ENCODE results near the gene SIRPA. TPM values are rescaled to one million over a fixed set of nuclear protein-coding genes. Genes with fewer than 3 reads are reported as not detected.

SIRPA gene
- total and polyA plus RNA-seq, 5 donors: 19.5 to 45.2 (median 29.0) TPM

- intact Hi-C loops (cut with DNase I): no loop called here
- Histone ChIP-seq H3K9me3 (ENCODE audit: control insufficient read depth, low read length) (no peaks in the 10 kb centered on the region), H3K4me1 (ENCODE audit: control insufficient read depth, insufficient read depth, low read length) (no peaks in the 10 kb centered on the region), H3K4me3 (ENCODE audit: low read length) (no peak overlapping the region), H3K27me3 (ENCODE audit: control insufficient read depth, insufficient read depth) (no peaks in the 10 kb centered on the region), H3K27ac (ENCODE audit: low read length) (no peak overlapping the region)
- WGBS: 56% methylated on average over 9 of the region's 9 CpGs
- DNase-seq (no peak), ATAC-seq (no peak)
Observed at GRCh38 chr20:1879369-1879768, 15.8 kb upstream of the SIRPA start.

GRCh38 chr20:1879934-1880333 lies 15.3 kb upstream of the SIRPA start:
- WGBS: 54% methylated on average over 4 of the region's 4 CpGs
- no peak for DNase-seq
- Histone ChIP-seq H3K27ac (ENCODE audit: low read length) (no peak overlapping the region), H3K4me3 (ENCODE audit: low read length) (no peak overlapping the region), H3K27me3 (ENCODE audit: control insufficient read depth, insufficient read depth) (no peaks in the 10 kb centered on the region), H3K4me1 (ENCODE audit: control insufficient read depth, insufficient read depth, low read length) (no peaks in the 10 kb centered on the region), H3K9me3 (ENCODE audit: control insufficient read depth, low read length) (no peaks in the 10 kb centered on the region)
- no peak for ATAC-seq
- intact Hi-C loops (cut with DNase I): no loop called here

GRCh38 chr20:1880529-1881239 lies 14.5 kb upstream of the SIRPA start:
- Histone ChIP-seq H3K4me3 (ENCODE audit: low read length) (no peak overlapping the region), H3K27me3 (ENCODE audit: control insufficient read depth, insufficient read depth) (no peaks in the 10 kb centered on the region), H3K27ac (ENCODE audit: low read length) (no peak overlapping the region), H3K9me3 (ENCODE audit: control insufficient read depth, low read length) (no peaks in the 10 kb centered on the region), H3K4me1 (ENCODE audit: control insufficient read depth, insufficient read depth, low read length) (no peaks in the 10 kb centered on the region)
- ATAC-seq (no peak), DNase-seq (no peak)
- intact Hi-C loops (cut with DNase I): no loop called here
- 78% methylated on average over 6 of the region's 6 CpGs for WGBS

- ATAC-seq: peak; percentile 57 to 64
- Histone ChIP-seq H3K4me1 (ENCODE audit: control insufficient read depth, insufficient read depth, low read length) (no peaks in the 10 kb centered on the region), H3K4me3 (ENCODE audit: low read length) (no peak overlapping the region), H3K27me3 (ENCODE audit: control insufficient read depth, insufficient read depth) (no peaks in the 10 kb centered on the region), H3K9me3 (ENCODE audit: control insufficient read depth, low read length) (no peaks in the 10 kb centered on the region), H3K27ac (ENCODE audit: low read length) (no peak overlapping the region)
- peak in 2 of 3 donors; percentile 65 to 72 for DNase-seq
- 38% methylated on average over 12 of the region's 12 CpGs for WGBS
- intact Hi-C loops (cut with DNase I): no loop called here
Observed at GRCh38 chr20:1881240-1881835, 13.9 kb upstream of the SIRPA start.

GRCh38 chr20:1882026-1882425 lies 13.2 kb upstream of the SIRPA start:
- H3K27ac ChIP-seq (ENCODE audit: low read length): no peak overlapping the region
- DNase-seq: no peak
- WGBS: 84% methylated on average over 8 of the region's 8 CpGs
- no peaks in the 10 kb centered on the region for H3K4me1 ChIP-seq (ENCODE audit: control insufficient read depth, insufficient read depth, low read length)
- no peak for ATAC-seq
- H3K9me3 ChIP-seq (ENCODE audit: control insufficient read depth, low read length): no peaks in the 10 kb centered on the region
- H3K4me3 ChIP-seq (ENCODE audit: low read length): no peak overlapping the region
- intact Hi-C loops (cut with DNase I): no loop called here
- H3K27me3 ChIP-seq (ENCODE audit: control insufficient read depth, insufficient read depth): no peaks in the 10 kb centered on the region

- intact Hi-C loops (cut with DNase I): no loop called here
- WGBS: 37% methylated on average over 9 of the region's 9 CpGs
- Histone ChIP-seq H3K27ac (ENCODE audit: low read length) (no peak overlapping the region), H3K4me3 (ENCODE audit: low read length) (no peak overlapping the region), H3K4me1 (ENCODE audit: control insufficient read depth, insufficient read depth, low read length) (no peaks in the 10 kb centered on the region), H3K9me3 (ENCODE audit: control insufficient read depth, low read length) (no peaks in the 10 kb centered on the region), H3K27me3 (ENCODE audit: control insufficient read depth, insufficient read depth) (no peaks in the 10 kb centered on the region)
- DNase-seq (no peak), ATAC-seq (peak; percentile 12 to 17)
Observed at GRCh38 chr20:1883986-1884385, 11.2 kb upstream of the SIRPA start.

- DNase-seq: no peak
- intact Hi-C loops (cut with DNase I): no loop called here
- no peaks in the 10 kb centered on the region for H3K9me3 ChIP-seq (ENCODE audit: control insufficient read depth, low read length)
- 76% methylated on average over 4 of the region's 4 CpGs for WGBS
- H3K4me3 ChIP-seq (ENCODE audit: low read length): no peak overlapping the region
- H3K27ac ChIP-seq (ENCODE audit: low read length): no peak overlapping the region
- H3K27me3 ChIP-seq (ENCODE audit: control insufficient read depth, insufficient read depth): no peaks in the 10 kb centered on the region
- ATAC-seq: no peak
- no peaks in the 10 kb centered on the region for H3K4me1 ChIP-seq (ENCODE audit: control insufficient read depth, insufficient read depth, low read length)
Observed at GRCh38 chr20:1885254-1885653, 10.0 kb upstream of the SIRPA start.

- H3K27ac ChIP-seq (ENCODE audit: low read length): no peak overlapping the region
- intact Hi-C loops (cut with DNase I): no loop called here
- no peak for ATAC-seq
- H3K27me3 ChIP-seq (ENCODE audit: control insufficient read depth, insufficient read depth): no peaks in the 10 kb centered on the region
- no peak overlapping the region for H3K4me3 ChIP-seq (ENCODE audit: low read length)
- no peaks in the 10 kb centered on the region for H3K4me1 ChIP-seq (ENCODE audit: control insufficient read depth, insufficient read depth, low read length)
- DNase-seq: no peak
- WGBS: 66% methylated on average over 9 of the region's 9 CpGs
- no peaks in the 10 kb centered on the region for H3K9me3 ChIP-seq (ENCODE audit: control insufficient read depth, low read length)
Observed at GRCh38 chr20:1885940-1886693, 9.1 kb upstream of the SIRPA start.

- H3K27ac ChIP-seq (ENCODE audit: low read length): no peak overlapping the region
- DNase-seq (no peak), ATAC-seq (no peak)
- intact Hi-C loops (cut with DNase I): no loop called here
- no peaks in the 10 kb centered on the region for H3K9me3 ChIP-seq (ENCODE audit: control insufficient read depth, low read length)
- 35% methylated on average over 5 of the region's 5 CpGs for whole genome bisulfite sequencing
- H3K4me3 ChIP-seq (ENCODE audit: low read length): no peak overlapping the region
- H3K27me3 ChIP-seq (ENCODE audit: control insufficient read depth, insufficient read depth): no peaks in the 10 kb centered on the region
- no peaks in the 10 kb centered on the region for H3K4me1 ChIP-seq (ENCODE audit: control insufficient read depth, insufficient read depth, low read length)
Observed at GRCh38 chr20:1887321-1887720, 7.9 kb upstream of the SIRPA start.

- intact Hi-C loops (cut with DNase I): no loop called here
- ATAC-seq (no peak), DNase-seq (no peak)
- H3K4me3 ChIP-seq (ENCODE audit: low read length): no peak overlapping the region
- H3K27ac ChIP-seq (ENCODE audit: low read length): no peak overlapping the region
- H3K4me1 ChIP-seq (ENCODE audit: control insufficient read depth, insufficient read depth, low read length): no peaks in the 10 kb centered on the region
- no peaks in the 10 kb centered on the region for H3K27me3 ChIP-seq (ENCODE audit: control insufficient read depth, insufficient read depth)
- WGBS: 65% methylated on average over 2 of the region's 2 CpGs
- no peaks in the 10 kb centered on the region for H3K9me3 ChIP-seq (ENCODE audit: control insufficient read depth, low read length)
Observed at GRCh38 chr20:1887756-1888155, 7.5 kb upstream of the SIRPA start.

- Histone ChIP-seq H3K4me1 (ENCODE audit: control insufficient read depth, insufficient read depth, low read length) (no peaks in the 10 kb centered on the region), H3K27ac (ENCODE audit: low read length) (no peak overlapping the region), H3K9me3 (ENCODE audit: control insufficient read depth, low read length) (no peaks in the 10 kb centered on the region), H3K4me3 (ENCODE audit: low read length) (no peak overlapping the region), H3K27me3 (ENCODE audit: control insufficient read depth, insufficient read depth) (no peaks in the 10 kb centered on the region)
- intact Hi-C loops (cut with DNase I): no loop called here
- ATAC-seq (peak; percentile 23 to 46), DNase-seq (peak in 2 of 3 donors; percentile 39 to 73)
- WGBS: 59% methylated on average over 7 of the region's 7 CpGs
Observed at GRCh38 chr20:1888796-1889463, 6.3 kb upstream of the SIRPA start.

Measured in right cardiac atrium (tissue), 5 donors.